GM18520 (cell line): Measurements from ENCODE around the gene FHL1.
"Not testable (repeated sequence)": the region's sequence is repeated elsewhere in the genome, so short reads cannot be mapped to it uniquely, and the experiment has no call there.

Experiments
- ATAC-seq: cut with Tn5 transposase; IDR thresholded peaks from one replicate; pipeline ENCODE4 v1.9.1; 2021; ENCODE audit not compliant: unreplicated experiment

The FHL1 gene

GRCh38 chrX:136147315-136147901 lies at the start of gene FHL1:
FHL1 (plus strand) TSS chrX:136147533.
- ATAC-seq, result no peak

- ATAC-seq, result no peak
Measured at GRCh38 chrX:136097871-136098805, 49.2 kb upstream of the FHL1 start.

GRCh38 chrX:136104936-136105335 lies 42.4 kb upstream of the FHL1 start:
- ATAC-seq, result no peak

GRCh38 chrX:136106920-136107528 lies 40.3 kb upstream of the FHL1 start:
- no peak for ATAC-seq

GRCh38 chrX:136108905-136109304 lies 38.4 kb upstream of the FHL1 start:
- ATAC-seq, result not testable (repeated sequence)

- no peak for ATAC-seq
Measured at GRCh38 chrX:136112286-136112685, 35.0 kb upstream of the FHL1 start.

GRCh38 chrX:136112778-136113177 lies 34.6 kb upstream of the FHL1 start:
- no peak for ATAC-seq

- no peak for ATAC-seq
Measured at GRCh38 chrX:136115126-136115903, 32.0 kb upstream of the FHL1 start.

- ATAC-seq, result no peak
Measured at GRCh38 chrX:136115904-136116297, 31.4 kb upstream of the FHL1 start.

GRCh38 chrX:136121788-136122187 lies 25.5 kb upstream of the FHL1 start:
- ATAC-seq, result no peak

- ATAC-seq, result no peak
Measured at GRCh38 chrX:136122207-136122606, 25.1 kb upstream of the FHL1 start.

GRCh38 chrX:136125106-136125505 lies 22.2 kb upstream of the FHL1 start:
- ATAC-seq, result no peak

- ATAC-seq, result no peak
Measured at GRCh38 chrX:136126371-136126770, 21.0 kb upstream of the FHL1 start.

GRCh38 chrX:136126872-136127406 lies 20.4 kb upstream of the FHL1 start:
- no peak for ATAC-seq

- ATAC-seq, result no peak
Measured at GRCh38 chrX:136128743-136129142, 18.6 kb upstream of the FHL1 start.

GRCh38 chrX:136130931-136131833 lies 16.2 kb upstream of the FHL1 start:
- ATAC-seq, result no peak

- ATAC-seq, result no peak
Measured at GRCh38 chrX:136138939-136139338, 8.4 kb upstream of the FHL1 start.

- ATAC-seq, result no peak
Measured at GRCh38 chrX:136141569-136141968, 5.8 kb upstream of the FHL1 start.

- no peak for ATAC-seq
Measured at GRCh38 chrX:136142592-136142991, 4.7 kb upstream of the FHL1 start.

- no peak for ATAC-seq
Measured at GRCh38 chrX:136143711-136144110, 3.6 kb upstream of the FHL1 start.
